ENCODE results near the gene IL17F. TPM values are rescaled to one million over a fixed set of nuclear protein-coding genes. Genes with fewer than 3 reads are reported as not detected.
"Not testable (repeated sequence)": the region's sequence is repeated elsewhere in the genome, so short reads cannot be mapped to it uniquely, and the experiment has no call there.

The IL17F gene
- total RNA-seq, 1 donor from 2014 or later = not detected

- no peak overlapping the region for H3K27ac Mint-ChIP-seq
- no peak overlapping the region for H3K4me3 Mint-ChIP-seq
- no peaks in the 10 kb centered on the region for H3K9me3 Mint-ChIP-seq
- TF ChIP-seq CTCF (conservative IDR thresholded peaks at IDR 0.05) = no peak
- DNase-seq (ENCODE audit: extremely low spot score, unreplicated experiment) = no peak
- peaks cover 10% of the 10 kb centered on the region for H3K27me3 Mint-ChIP-seq
- no peaks in the 10 kb centered on the region for H3K36me3 Mint-ChIP-seq
- no peaks in the 10 kb centered on the region for H3K4me1 Mint-ChIP-seq (ENCODE audit: unreplicated experiment)
Observed at GRCh38 chr6:52208612-52209011, 35.7 kb downstream of the IL17F start.

GRCh38 chr6:52207066-52207465, 37.2 kb downstream of the IL17F start:
- H3K36me3 Mint-ChIP-seq = no peaks in the 10 kb centered on the region
- TF ChIP-seq CTCF (conservative IDR thresholded peaks at IDR 0.05) = no peak
- no peak overlapping the region for H3K4me3 Mint-ChIP-seq
- DNase-seq (ENCODE audit: extremely low spot score, unreplicated experiment) = no peak
- H3K27me3 Mint-ChIP-seq = peaks cover 7% of the 10 kb centered on the region
- H3K27ac Mint-ChIP-seq = no peak overlapping the region
- H3K4me1 Mint-ChIP-seq (ENCODE audit: unreplicated experiment) = no peaks in the 10 kb centered on the region
- H3K9me3 Mint-ChIP-seq = no peaks in the 10 kb centered on the region

GRCh38 chr6:52201493-52201892, 42.8 kb downstream of the IL17F start:
- TF ChIP-seq CTCF (conservative IDR thresholded peaks at IDR 0.05) = no peak
- Mint-ChIP-seq H3K4me3 (no peak overlapping the region), H3K36me3 (no peaks in the 10 kb centered on the region), H3K27ac (no peak overlapping the region), H3K9me3 (peaks cover 10% of the 10 kb centered on the region), H3K4me1 (ENCODE audit: unreplicated experiment) (no peaks in the 10 kb centered on the region), H3K27me3 (peaks cover 4% of the 10 kb centered on the region)
- DNase-seq (ENCODE audit: extremely low spot score, unreplicated experiment) = no peak

- DNase-seq (ENCODE audit: extremely low spot score, unreplicated experiment) = no peak
- H3K27ac Mint-ChIP-seq = no peak overlapping the region
- H3K36me3 Mint-ChIP-seq = no peaks in the 10 kb centered on the region
- peaks cover 10% of the 10 kb centered on the region for H3K9me3 Mint-ChIP-seq
- H3K4me1 Mint-ChIP-seq (ENCODE audit: unreplicated experiment) = no peaks in the 10 kb centered on the region
- no peak overlapping the region for H3K4me3 Mint-ChIP-seq
- TF ChIP-seq CTCF (conservative IDR thresholded peaks at IDR 0.05) = no peak
- peaks cover 4% of the 10 kb centered on the region for H3K27me3 Mint-ChIP-seq
Observed at GRCh38 chr6:52201046-52201445, 43.3 kb downstream of the IL17F start.

- not testable (repeated sequence) for H3K4me1 Mint-ChIP-seq (ENCODE audit: unreplicated experiment); DNase-seq (ENCODE audit: extremely low spot score, unreplicated experiment); H3K9me3 Mint-ChIP-seq; H3K36me3 Mint-ChIP-seq; H3K27me3 Mint-ChIP-seq; H3K4me3 Mint-ChIP-seq; H3K27ac Mint-ChIP-seq
Observed at GRCh38 chr6:52200088-52200487, 44.2 kb downstream of the IL17F start.

- Mint-ChIP-seq H3K36me3 (no peaks in the 10 kb centered on the region), H3K9me3 (peaks cover 2% of the 10 kb centered on the region)
Observed at GRCh38 chr6:52195886-52196285, 48.4 kb downstream of the IL17F start.

More at GRCh38 chr6:52195886-52196285, 48.4 kb downstream of the IL17F start:
- H3K4me3 Mint-ChIP-seq = no peak overlapping the region
- no peak for DNase-seq (ENCODE audit: extremely low spot score, unreplicated experiment)
- H3K27ac Mint-ChIP-seq = no peak overlapping the region
- no peak for TF ChIP-seq CTCF (conservative IDR thresholded peaks at IDR 0.05)
- no peaks in the 10 kb centered on the region for H3K27me3 Mint-ChIP-seq
- H3K4me1 Mint-ChIP-seq (ENCODE audit: unreplicated experiment) = no peaks in the 10 kb centered on the region

Data from type B pancreatic cell (in vitro differentiated cells).